GM12874 (cell line): ENCODE measurements around the gene ZSWIM8.

Experiments used
- CTCF ChIP-seq: IDR thresholded peaks from 2 replicates; pipeline ENCODE4 v1.5.1; 2011; ENCODE audit warnings: low read depth, mild to moderate bottlenecking, control low read depth, low read length, moderate library complexity; ENCODE audit not compliant: insufficient read depth

Gene ZSWIM8

GRCh38 chr10:73803680-73804286 is 18.4 kb downstream of the ZSWIM8 start:
- no peak for TF ChIP-seq CTCF

DNA sequence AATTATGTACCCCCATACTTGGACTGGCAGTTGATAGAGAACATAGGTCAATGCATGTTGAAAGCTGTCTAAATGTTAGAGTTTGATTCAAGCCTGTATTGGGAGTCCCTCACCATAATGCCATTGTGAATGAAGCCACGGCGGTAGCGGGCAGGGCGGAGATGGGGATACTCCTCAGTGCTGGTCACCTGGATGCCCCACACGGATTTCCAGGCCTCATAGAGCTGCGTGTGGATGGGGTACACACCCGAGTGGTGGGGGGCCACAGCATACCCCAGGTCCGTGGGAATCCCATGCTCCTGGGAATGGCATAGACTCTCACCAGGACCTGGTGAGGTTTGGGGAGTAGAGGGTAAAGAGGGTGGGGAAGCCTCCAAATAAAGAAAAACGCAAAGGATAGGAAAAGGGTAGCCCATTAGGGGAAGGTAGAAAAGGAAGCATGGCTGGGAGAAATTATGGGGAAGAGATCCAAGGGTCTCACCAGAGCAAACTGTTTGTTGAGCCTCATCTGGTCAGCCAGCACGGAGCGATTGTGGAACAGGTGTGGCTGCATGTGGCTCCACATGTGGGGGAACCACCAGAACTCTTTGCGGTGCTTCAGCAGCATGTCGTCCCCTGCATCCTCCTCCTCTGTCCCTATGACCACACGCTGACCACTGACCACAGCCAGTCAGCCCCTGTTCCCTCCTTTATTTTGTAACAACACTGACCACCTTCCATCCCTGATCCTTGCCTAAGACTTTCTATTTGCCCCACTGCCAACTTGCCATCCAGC is 21.0 kb downstream of the ZSWIM8 start:
- TF ChIP-seq CTCF, result no peak

DNA sequence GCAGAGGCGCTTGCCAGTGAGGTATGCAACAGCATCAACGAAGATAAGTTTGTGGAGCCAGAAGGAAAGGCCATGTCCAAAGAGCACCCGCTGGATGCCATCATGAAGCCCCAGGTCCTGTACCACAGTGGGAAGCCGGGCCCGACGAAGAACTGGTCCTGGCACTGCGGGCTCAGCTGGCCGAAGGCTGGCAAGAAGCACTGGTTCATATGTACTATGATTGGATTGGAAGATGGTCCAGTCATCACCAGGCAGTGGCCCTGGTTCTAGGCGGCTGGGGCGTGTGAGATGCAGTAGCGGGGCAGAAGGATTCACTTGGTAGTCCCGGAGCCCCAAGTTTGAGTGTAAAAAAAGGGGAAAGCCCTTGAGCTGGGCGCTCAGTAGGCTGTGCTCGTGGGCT is 22.1 kb downstream of the ZSWIM8 start:
- TF ChIP-seq CTCF, result no peak

GRCh38 chr10:73808021-73808815 is 22.8 kb downstream of the ZSWIM8 start:
- no peak for TF ChIP-seq CTCF

DNA sequence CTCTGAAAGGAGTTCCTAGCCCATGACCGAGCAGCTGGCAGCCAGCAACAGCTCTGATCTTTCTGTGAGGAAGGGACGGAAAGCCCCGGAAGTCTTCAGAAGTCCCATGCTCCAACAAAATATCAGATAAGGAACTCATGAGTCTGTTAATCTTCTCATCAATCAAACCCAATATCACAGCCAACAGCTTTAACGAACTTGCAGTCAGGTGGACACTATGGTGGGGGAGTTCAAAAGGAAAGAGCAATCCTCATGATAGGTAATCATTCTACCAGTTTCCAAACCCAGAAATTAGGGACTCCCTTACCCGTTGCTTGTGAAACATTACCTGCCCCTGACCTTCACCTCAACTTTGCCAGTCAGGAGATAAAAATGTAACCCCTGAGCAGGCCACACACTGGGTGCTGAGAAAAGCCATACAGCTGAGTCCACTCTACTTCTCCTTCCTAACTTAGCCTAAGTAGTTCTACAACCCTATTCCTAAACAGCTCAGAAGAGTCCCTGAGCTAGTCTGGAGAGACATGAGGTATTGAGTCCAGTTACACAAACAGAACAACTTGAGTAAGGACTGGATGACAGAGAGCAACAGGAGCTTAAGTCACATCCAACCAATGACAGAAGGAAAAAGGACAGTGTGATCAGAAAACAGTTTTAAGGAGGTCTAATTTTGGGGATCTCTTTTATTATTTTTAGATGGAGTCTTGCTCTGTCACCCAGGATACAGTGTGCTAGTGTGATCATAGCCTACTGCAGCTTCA is 23.8 kb downstream of the ZSWIM8 start:
- no peak for TF ChIP-seq CTCF

DNA sequence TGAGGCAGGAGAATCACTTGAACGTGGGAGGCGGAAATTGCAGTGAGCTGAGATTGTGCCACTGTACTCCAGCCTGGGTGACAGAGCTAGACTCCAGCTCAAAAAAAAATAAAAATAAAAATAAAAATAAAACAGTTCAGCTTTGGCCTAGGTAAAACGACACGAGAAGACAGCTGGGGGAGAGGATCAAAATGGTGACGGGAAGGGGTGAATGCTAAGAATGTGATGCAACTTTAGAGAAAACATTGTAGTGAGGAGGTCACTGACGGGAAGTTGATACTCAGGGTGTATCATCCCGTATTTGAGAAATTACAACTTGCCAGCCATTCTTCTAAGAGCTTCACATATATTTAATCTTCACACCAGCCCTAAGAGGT is 24.9 kb downstream of the ZSWIM8 start:
- no peak for TF ChIP-seq CTCF
